Stimulated activated CD8-positive, alpha-beta memory T cell treated with anti-CD3 and anti-CD28 coated beads, Interleukin-15, amount 100 ng/mL, for 1 hour (primary cell): ENCODE measurements around the gene SLC39A3.

Experiments
- DNase-seq: peaks from one replicate; pipeline ENCODE4 v3.0.0-alpha.2; 2020; ENCODE audit warnings: low read depth

Gene SLC39A3

GRCh38 chr19:2768365-2769132 is 28.7 kb upstream of the SLC39A3 start:
- DNase-seq: no peak

GRCh38 chr19:2767688-2768087 is 27.9 kb upstream of the SLC39A3 start:
- DNase-seq: no peak

GRCh38 chr19:2766594-2767372 is 27.0 kb upstream of the SLC39A3 start:
- no peak for DNase-seq

GRCh38 chr19:2765376-2765775 is 25.6 kb upstream of the SLC39A3 start:
- no peak for DNase-seq

- DNase-seq: no peak
Measured at GRCh38 chr19:2764945-2765344, 25.1 kb upstream of the SLC39A3 start.

- no peak for DNase-seq
Measured at GRCh38 chr19:2763687-2764086, 23.9 kb upstream of the SLC39A3 start.

- DNase-seq: no peak
Measured at GRCh38 chr19:2762783-2763496, 23.1 kb upstream of the SLC39A3 start.

GRCh38 chr19:2761876-2762782 is 22.3 kb upstream of the SLC39A3 start:
- no peak for DNase-seq

GRCh38 chr19:2761309-2761677 is 21.5 kb upstream of the SLC39A3 start:
- DNase-seq: no peak

- no peak for DNase-seq
Measured at GRCh38 chr19:2759965-2760364, 20.1 kb upstream of the SLC39A3 start.

GRCh38 chr19:2759362-2759761 is 19.5 kb upstream of the SLC39A3 start:
- no peak for DNase-seq

GRCh38 chr19:2758601-2759313 is 18.9 kb upstream of the SLC39A3 start:
- no peak for DNase-seq

GRCh38 chr19:2756921-2757881 is 17.4 kb upstream of the SLC39A3 start:
- DNase-seq: no peak

- DNase-seq: no peak
Measured at GRCh38 chr19:2756477-2756876, 16.7 kb upstream of the SLC39A3 start.

GRCh38 chr19:2755811-2756210 is 16.0 kb upstream of the SLC39A3 start:
- DNase-seq: no peak

- no peak for DNase-seq
Measured at GRCh38 chr19:2755448-2755705, 15.6 kb upstream of the SLC39A3 start.

- DNase-seq: no peak
Measured at GRCh38 chr19:2754659-2755447, 15.0 kb upstream of the SLC39A3 start.

- DNase-seq: no peak
Measured at GRCh38 chr19:2751438-2751830, 11.6 kb upstream of the SLC39A3 start.

GRCh38 chr19:2750808-2751437 is 11.1 kb upstream of the SLC39A3 start:
- DNase-seq: no peak
